C4-2B (cell line): ENCODE measurements around the gene OSBPL9.
"Not testable (repeated sequence)": the region's sequence is repeated elsewhere in the genome, so short reads cannot be mapped to it uniquely, and the experiment has no call there.

Experiments
- H3K27ac ChIP-seq: fragments of 450-650 bp; 2 replicates; pipeline ENCODE4 v1.5.1; 2017
- ZFX ChIP-seq: fragments of 450-650 bp; IDR thresholded peaks from 2 replicates; pipeline ENCODE4 v1.6.1; 2017
- TF ChIP-seq, protein P1 (sequence below): fragments of 450-650 bp; conservative IDR thresholded peaks from 2 replicates; pipeline ENCODE4 v1.5.1; 2017; ENCODE audit warnings: mild to moderate bottlenecking

The OSBPL9 gene

DNA sequence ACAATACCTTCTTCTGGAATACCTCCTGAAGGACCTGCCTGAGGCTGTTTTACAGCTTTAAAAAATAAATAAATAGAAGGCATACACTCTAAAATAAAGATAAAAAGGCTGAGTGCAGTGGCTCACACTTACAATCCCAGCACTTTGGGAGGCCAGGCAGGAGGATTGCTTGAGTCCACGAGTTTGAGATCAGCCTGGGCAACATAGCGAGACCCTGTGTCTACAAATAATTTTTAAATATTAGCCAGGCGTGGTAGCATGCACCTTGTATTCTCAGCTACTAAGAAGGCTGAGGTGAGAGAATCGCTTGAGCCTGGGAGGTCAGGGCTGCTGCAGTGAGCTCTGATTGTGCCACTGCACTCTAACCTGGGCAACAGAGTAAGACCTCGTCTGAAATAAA is 75.0 kb downstream of the OSBPL9 start:
- no peak overlapping the region for H3K27ac ChIP-seq
- TF ChIP-seq ZFX: no peak
- TF ChIP-seq, protein P1, sequence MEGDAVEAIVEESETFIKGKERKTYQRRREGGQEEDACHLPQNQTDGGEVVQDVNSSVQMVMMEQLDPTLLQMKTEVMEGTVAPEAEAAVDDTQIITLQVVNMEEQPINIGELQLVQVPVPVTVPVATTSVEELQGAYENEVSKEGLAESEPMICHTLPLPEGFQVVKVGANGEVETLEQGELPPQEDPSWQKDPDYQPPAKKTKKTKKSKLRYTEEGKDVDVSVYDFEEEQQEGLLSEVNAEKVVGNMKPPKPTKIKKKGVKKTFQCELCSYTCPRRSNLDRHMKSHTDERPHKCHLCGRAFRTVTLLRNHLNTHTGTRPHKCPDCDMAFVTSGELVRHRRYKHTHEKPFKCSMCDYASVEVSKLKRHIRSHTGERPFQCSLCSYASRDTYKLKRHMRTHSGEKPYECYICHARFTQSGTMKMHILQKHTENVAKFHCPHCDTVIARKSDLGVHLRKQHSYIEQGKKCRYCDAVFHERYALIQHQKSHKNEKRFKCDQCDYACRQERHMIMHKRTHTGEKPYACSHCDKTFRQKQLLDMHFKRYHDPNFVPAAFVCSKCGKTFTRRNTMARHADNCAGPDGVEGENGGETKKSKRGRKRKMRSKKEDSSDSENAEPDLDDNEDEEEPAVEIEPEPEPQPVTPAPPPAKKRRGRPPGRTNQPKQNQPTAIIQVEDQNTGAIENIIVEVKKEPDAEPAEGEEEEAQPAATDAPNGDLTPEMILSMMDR: no peak

DNA sequence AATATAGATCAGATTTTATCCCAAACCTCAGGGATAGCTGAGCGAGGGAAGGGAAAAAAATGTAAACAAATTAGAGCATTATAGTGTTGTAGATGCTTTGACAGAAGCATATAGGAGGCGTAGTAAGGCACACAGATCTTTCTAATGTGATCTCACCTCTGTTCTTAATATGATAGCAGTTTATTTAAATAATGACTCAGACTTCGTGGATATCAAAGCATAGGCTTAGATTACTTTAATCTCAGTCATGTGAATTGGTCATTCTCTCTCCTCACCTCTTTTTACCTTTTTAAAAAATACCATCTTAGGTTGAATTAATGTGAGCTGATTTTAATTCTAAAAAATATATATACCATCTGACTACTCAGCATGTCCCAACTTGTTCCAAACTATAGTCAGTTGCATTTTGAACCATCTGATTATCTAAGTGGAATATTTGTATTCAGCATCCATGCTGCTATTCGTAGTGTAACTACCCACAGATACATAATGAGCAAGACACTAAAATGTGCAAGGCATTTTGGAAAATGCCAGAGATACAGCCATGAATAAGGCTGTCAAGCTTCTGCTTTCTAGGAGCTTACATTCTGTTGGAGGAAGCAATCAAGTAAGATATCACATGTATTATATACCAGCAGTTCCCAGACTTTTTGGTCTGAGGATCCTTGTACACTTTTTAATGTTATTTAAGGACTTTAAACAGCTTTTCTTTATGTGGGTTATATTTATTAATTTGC is 76.7 kb downstream of the OSBPL9 start:
- no peak for TF ChIP-seq ZFX
- TF ChIP-seq, protein P1: no peak
- no peak overlapping the region for H3K27ac ChIP-seq

DNA sequence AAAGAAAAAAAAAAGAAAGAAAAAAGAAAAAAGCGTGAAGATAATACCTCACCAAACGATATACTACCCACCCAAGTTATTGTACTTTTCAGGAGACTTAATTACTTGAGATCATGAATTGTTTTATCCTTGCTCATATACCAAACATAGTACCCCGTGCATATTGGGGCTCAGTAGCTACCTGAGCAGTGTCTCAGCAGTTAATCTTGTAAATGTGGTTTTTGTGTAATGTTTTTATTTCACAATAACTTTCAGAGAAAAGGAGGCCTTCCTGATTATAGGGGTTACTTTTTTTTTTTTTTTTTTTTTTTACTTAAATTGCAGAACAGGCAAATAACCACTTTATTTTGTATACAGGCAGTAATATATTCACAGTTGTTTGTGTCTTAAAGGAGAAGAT is 80.3 kb downstream of the OSBPL9 start:
- no peak for TF ChIP-seq ZFX
- TF ChIP-seq, protein P1: no peak
- no peak overlapping the region for H3K27ac ChIP-seq

DNA sequence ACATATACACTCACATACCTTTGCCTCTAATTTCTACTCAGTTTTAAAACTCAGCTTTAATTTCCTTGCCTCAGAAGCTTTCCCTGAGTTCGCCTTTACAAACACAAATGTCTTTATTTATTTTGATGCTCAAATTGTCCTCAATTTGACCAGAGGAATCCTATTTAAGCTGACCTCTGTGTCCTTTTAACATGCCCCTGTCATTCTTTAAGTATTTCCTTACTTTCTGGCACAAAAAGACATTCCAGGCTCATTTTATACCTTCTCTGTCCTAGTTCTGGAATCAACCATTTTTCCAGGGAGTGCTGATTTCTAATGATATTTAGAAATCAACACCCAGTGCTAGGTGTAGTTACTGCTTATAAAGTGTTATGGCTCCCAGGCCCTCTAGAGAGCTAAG is 82.5 kb downstream of the OSBPL9 start:
- H3K27ac ChIP-seq: no peak overlapping the region
- no peak for TF ChIP-seq ZFX
- TF ChIP-seq, protein P1: no peak

DNA sequence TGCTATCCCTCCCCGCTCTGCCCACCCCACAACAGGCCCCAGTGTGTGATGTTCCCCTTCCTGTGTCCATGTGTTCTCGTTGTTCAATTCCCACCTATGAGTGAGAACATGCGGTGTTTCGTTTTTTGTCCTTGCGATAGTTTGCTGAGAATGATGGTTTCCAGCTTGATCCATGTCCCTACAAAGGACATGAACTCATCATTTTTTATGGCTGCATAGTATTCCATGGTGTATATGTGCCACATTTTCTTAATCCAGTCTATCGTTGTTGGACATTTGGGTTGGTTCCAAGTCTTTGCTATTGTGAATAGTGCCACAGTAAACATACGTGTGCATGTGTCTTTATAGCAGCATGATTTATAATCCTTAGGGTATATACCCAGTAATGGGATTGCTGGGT is 84.9 kb downstream of the OSBPL9 start:
- H3K27ac ChIP-seq: not testable (repeated sequence)

DNA sequence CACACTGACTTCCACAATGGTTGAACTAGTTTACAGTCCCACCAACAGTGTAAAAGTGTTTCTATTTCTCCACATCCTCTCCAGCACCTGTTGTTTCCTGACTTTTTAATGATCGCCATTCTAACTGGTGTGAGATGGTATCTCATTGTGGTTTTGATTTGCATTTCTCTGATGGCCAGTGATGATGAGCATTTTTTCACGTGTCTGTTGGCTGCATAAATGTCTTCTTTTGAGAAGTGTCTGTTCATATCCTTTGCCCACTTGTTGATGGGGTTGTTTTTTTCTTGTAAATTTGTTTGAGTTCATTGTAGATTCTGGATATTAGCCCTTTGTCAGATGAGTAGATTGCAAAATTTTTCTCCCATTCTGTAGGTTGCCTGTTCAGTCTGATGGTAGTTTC is 85.3 kb downstream of the OSBPL9 start:
- not testable (repeated sequence) for H3K27ac ChIP-seq

DNA sequence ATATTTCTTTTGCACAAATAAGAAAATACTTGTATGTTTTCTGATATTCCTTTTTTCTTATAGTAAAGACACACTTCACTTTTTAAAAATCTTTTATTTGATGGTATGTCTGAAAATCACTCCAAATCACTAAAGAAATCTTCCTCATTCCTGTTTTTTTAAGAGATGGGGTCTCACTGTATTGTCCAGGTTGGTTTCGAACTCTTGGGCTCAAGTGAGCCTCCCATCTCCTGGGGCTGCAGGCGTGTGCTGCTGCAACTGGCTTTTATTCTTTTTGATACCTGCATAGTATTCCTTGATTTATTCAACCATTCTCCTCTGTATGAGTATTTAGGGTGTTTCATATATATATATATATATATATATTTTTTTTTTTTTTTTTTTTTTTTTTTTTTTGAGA is 88.1 kb downstream of the OSBPL9 start:
- no peak overlapping the region for H3K27ac ChIP-seq
- no peak for TF ChIP-seq ZFX
- TF ChIP-seq, protein P1: no peak

DNA sequence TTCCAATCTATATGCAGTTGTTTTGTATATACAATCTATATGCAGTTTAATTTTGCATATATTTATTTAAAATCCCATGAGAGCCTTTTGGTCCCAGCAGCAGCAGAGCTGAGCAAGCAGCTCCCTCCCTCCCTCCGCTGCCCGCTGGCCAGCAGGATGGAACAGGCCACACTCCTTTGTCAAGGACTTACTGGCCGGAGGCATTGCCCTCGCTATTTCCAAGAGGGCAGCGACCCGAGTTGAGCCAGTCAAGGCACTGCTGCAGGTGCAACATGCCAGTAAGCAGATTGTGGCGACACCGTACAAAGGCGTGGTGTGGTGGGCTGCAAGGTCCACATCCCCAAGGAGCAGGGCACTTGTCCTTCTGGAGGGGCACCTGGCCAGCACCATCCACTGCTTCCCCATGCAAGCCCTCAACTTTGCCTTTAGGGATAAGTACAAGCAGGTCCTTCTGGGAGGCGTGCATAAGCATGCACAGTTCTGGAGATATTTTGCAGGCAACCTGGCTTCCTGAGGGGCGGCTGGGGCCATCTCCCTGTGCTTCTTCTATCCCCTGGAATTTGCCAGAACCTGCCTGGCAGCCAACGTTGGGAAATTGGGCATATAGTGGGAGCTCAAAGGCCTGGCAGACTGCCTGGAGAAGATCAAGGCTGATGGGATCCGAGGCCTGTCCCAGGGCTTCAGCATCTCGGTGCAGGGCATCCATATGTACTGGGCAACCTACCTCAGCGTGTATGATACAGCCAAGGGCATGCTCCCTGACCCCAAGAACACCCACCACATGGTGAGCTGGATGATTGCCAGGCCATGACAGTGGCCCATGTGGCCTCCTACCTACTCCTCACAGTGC is 92.2 kb downstream of the OSBPL9 start:
- no peak overlapping the region for H3K27ac ChIP-seq
- TF ChIP-seq, protein P1: no peak
- no peak for TF ChIP-seq ZFX
